RWPE1 (cell line): ENCODE data around the gene MAJIN.

ENCODE experiments used
- CTCF ChIA-PET: fragments of 350-600 bp; sonication (Branson Sonifier 250); formaldehyde crosslinking; extraction: SDS; loops from one replicate; lab custom pipeline; 2021; lab: Yijun Ruan, JAX
- POLR2A ChIA-PET: fragments of 400-600 bp; formaldehyde crosslinking; extraction: SDS; loops from one replicate; lab custom pipeline; 2020; ENCODE audit warnings: antibody characterized with exemption; ENCODE audit not compliant: low non-redundant PET; lab: Yijun Ruan, JAX
- DNase-seq: peaks from one replicate; pipeline ENCODE4 v3.0.0; 2012; ENCODE audit warnings: low spot score
- H3K27ac ChIP-seq: fragments of 450-650 bp; 2 replicates; pipeline ENCODE4 v1.5.1; 2017
- TF ChIP-seq, protein P1 (sequence below): fragments of 450-650 bp; conservative IDR thresholded peaks from 2 replicates; pipeline ENCODE4 v1.5.1; 2017; ENCODE audit warnings: low read depth, mild to moderate bottlenecking

MAJIN gene

DNA sequence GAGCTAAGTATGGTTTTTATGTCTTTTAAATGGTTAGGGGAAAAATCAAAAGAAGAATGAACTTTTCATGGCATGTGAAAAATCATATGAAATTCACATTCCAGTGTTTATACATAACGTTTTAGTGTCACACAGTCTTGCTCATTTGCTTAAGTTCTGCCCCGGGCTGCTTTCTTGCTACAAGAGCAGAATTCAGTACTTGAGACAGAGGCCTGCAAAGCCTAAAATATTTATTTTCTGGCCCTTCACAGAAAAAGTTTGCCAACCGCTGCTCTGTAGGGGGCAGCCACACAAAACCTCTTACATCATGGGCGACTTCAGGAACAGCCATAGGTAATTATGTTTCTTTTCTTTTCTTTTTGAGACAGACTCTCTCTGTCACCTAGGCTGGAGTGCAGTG, 53.9 kb downstream of the MAJIN start:
- DNase-seq, result no peak
- ChIA-PET POLR2A (no interaction called here), CTCF (interaction anchor here (0.6 to 1.8 kb wide), 5 partner anchors 24 to 397 kb away, joined by 3 to 5 read pairs (median 3); partner anchors contain the start of gene ARL2)
- peak overlapping the region; percentile 65 for H3K27ac ChIP-seq
- TF ChIP-seq, protein P1, sequence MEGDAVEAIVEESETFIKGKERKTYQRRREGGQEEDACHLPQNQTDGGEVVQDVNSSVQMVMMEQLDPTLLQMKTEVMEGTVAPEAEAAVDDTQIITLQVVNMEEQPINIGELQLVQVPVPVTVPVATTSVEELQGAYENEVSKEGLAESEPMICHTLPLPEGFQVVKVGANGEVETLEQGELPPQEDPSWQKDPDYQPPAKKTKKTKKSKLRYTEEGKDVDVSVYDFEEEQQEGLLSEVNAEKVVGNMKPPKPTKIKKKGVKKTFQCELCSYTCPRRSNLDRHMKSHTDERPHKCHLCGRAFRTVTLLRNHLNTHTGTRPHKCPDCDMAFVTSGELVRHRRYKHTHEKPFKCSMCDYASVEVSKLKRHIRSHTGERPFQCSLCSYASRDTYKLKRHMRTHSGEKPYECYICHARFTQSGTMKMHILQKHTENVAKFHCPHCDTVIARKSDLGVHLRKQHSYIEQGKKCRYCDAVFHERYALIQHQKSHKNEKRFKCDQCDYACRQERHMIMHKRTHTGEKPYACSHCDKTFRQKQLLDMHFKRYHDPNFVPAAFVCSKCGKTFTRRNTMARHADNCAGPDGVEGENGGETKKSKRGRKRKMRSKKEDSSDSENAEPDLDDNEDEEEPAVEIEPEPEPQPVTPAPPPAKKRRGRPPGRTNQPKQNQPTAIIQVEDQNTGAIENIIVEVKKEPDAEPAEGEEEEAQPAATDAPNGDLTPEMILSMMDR, result no peak; the same call in 1 of the 2 replicates

DNA sequence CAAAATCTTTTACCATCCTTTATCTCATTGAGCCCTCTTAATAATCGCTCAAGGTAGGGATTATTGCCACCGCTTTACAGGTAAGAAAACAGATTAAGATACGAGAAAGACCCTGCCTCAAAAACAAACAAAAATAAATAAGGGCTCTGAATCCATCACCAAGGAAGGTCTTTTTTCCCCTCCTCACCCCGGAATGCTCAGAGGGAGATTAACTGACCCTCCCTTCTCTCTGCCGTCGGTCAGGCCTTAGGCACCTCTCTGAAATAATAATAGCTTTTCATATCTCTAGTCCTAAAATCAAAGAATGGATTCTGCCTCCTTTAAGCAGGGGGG, 54.3 kb downstream of the MAJIN start:
- H3K27ac ChIP-seq, result peak overlapping the region; percentile 82
- POLR2A ChIA-PET, result no interaction called here
- TF ChIP-seq, protein P1, result no peak
- CTCF ChIA-PET, result interaction anchor here (0.6 to 1.8 kb wide), 5 partner anchors 24 to 398 kb away, joined by 3 to 5 read pairs (median 3); partner anchors contain the start of gene ARL2
- DNase-seq, result no peak

DNA sequence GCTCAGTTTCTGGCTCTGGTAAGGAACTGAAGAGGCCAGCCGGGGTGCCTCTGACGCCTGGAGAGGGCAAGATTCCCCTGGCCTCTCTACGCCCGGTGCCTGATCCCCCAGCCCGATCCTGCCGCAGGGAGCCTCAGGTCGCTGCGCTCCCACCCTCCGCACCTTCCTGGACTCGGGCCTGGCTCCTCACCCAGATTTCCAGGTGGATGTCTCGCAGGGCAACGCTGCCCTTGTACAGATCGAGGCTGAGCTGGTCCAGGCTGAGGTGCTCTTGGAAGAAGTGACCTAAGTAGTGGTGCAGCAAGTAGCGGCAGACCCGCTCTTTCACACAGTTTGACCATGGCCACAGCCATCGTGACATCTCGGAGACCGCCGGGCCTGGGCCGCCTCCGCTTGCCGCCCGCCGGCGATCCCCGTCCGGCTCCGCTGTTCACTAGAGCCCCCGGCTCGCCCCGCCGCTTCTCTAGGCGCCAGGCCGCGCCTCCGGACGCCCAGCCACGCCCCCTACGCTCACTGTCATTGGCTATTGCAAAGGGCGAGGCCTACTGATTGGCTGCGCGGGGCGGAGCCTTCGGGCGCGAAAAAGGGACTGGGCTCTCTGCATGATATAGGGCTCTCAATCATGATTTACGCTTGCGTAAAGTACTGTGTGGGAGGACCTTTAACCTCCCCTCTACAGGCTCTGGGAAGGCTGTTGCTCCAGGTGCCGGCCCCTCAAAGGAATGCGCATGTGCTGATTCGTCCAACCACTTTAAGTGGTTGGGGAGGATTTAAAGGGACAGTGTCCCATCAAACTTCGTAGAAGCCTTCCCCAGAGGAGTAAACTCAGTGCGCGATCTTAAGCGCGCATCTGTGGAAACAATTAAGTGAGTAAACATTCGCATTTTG, 54.9 kb downstream of the MAJIN start, which contains the start of gene ATG2A:
TSS of gene ATG2A (minus strand) at position 435 of the 888 bp plus-strand sequence. CDS start at position 361, 74 bp downstream.
- TF ChIP-seq, protein P1, result no peak
- DNase-seq, result peak; percentile 98
- POLR2A ChIA-PET, result no interaction called here
- H3K27ac ChIP-seq, result peak within 1 kb of the TSS; percentile 82
- CTCF ChIA-PET, result interaction anchor here (0.6 to 1.8 kb wide), 4 partner anchors 32 to 398 kb away, joined by 3 to 5 read pairs (median 4); partner anchors contain the start of gene ARL2

DNA sequence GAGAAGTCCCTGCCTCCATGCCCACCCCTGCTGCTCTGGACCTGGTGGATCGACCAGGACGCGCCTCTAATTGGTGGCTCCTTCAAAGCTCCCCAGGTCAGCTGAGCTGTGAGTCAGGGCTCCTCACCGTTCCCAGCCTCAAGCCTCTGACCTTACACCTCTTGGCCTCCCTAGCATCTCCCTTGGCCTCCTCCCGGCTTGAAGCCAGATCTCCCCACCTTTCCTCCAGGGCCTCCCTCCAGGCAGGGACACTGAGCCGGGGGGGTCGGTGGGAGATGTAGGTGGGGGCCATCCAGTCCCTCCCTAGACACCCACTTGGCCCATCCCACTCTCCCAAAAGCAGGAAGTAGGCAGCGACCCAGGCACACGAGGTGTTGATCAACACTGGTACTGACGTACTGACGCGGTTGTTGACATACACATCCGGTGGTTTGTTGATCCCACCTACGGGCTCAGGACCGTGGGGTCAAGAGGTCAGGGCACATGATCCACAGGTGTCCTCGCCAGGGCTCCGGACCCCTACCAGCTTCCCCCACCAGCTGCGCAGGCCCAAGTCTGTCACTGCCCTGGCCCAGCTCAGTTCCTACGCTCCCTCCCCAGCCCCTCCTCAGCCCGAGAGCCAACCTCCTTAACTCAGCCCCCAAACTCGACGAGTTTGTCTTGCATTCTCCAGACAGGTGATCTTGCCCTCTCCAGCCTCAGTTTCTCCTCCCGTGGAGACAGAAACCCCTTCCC, 55.7 kb downstream of the MAJIN start:
- CTCF ChIA-PET, result interaction anchor here (0.6 to 1.8 kb wide), 4 partner anchors 78 to 1014 kb away, joined by 3 to 5 read pairs (median 4); partner anchors contain the start of gene ARL2
- TF ChIP-seq, protein P1, result no peak
- H3K27ac ChIP-seq, result peak overlapping the region; percentile 82
- peak; percentile 54 for DNase-seq
- POLR2A ChIA-PET, result interaction anchor here (0.6 to 0.7 kb wide), 2 partner anchors 58 to 97 kb away, joined by 3 to 5 read pairs; no protein-coding TSS in a partner anchor

DNA sequence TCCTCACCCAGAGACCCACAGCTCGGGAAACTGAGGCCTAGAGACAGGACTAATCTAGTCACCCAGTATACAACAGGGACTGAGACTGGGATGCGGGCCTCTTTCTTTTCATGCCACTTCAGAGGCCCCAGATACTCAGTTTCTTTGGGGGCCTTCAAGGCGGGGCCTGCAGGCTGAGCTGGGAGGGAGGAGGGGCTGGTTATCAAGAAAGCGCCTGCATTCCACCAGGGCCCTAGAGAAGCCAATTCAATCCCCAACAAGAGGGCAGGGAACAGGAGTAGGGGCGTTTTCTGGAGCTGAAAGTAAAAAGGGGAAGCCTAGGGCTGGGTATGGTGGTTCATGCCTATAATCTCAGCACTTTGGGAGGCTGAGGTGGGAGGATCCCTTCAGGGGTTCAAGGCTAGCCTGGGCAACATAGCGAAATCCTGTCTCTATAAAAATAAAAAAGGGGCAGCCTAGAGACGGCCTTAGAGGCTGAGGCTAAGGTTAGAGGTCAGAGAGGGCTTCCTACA, 56.5 kb downstream of the MAJIN start:
- POLR2A ChIA-PET, result interaction anchor here (0.6 kb wide), 1 partner anchor 58 kb away, joined by 5 read pairs; no protein-coding TSS in a partner anchor
- peak overlapping the region; percentile 82 for H3K27ac ChIP-seq
- TF ChIP-seq, protein P1, result no peak
- CTCF ChIA-PET, result interaction anchor here (0.6 to 1.2 kb wide), 2 partner anchors 98 to 1013 kb away, joined by 3 to 5 read pairs; partner anchors contain the start of gene ARL2
- no peak for DNase-seq
